ENCODE data around the gene COQ10A.
A peak's percentile ranks its signal among the peaks of the same experiment; 100 is the strongest.

COQ10A gene

DNA sequence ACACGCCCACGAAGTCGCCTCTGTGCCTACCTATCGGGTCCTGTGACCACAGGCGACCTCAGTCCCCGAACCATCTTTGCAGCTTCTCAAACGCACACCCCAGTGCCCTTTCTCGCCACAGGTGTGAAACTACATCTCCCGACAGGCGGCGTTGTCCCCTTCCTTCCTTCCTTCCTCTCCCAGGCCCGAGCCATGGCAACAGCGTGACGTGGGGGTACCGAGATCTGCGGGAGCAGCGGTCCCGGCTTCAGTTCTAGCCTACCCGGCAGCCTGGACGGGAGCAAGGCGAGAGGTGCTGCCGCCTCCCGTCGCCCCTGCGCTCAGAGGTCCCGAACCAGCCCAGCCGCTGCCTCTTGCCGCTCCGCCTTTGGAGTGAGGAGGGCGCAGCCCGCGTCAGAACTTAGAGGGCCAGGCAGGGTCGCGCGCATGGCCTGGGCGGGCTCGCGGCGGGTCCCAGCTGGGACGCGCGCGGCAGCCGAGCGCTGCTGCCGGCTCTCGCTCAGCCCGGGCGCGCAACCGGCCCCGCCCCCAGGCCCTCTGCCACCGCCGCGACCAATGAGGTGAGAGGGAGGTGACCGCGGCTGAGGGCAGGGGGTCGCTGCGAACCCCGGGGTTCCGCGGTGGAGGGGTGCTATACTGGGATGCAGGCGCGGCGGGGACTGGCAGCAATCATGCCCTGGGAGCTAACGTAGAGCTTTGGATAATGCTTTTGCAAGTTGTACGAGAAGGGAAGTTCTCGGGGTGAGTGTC lies at the start of gene COQ10A:
Gene COQ10A, plus strand, starts transcription at position 250 of the 750 bp plus-strand sequence. Its CDS starts 177 bp downstream, at position 427.
- peak; percentile 82 for DNase-seq

GRCh38 chr12:56219840-56220239 lies 46.9 kb upstream of the COQ10A start:
- DNase-seq: no peak

- DNase-seq: no peak
Measured at GRCh38 chr12:56220611-56221231, 46.0 kb upstream of the COQ10A start.

GRCh38 chr12:56221232-56221756 lies 45.4 kb upstream of the COQ10A start:
- DNase-seq: no peak

DNA sequence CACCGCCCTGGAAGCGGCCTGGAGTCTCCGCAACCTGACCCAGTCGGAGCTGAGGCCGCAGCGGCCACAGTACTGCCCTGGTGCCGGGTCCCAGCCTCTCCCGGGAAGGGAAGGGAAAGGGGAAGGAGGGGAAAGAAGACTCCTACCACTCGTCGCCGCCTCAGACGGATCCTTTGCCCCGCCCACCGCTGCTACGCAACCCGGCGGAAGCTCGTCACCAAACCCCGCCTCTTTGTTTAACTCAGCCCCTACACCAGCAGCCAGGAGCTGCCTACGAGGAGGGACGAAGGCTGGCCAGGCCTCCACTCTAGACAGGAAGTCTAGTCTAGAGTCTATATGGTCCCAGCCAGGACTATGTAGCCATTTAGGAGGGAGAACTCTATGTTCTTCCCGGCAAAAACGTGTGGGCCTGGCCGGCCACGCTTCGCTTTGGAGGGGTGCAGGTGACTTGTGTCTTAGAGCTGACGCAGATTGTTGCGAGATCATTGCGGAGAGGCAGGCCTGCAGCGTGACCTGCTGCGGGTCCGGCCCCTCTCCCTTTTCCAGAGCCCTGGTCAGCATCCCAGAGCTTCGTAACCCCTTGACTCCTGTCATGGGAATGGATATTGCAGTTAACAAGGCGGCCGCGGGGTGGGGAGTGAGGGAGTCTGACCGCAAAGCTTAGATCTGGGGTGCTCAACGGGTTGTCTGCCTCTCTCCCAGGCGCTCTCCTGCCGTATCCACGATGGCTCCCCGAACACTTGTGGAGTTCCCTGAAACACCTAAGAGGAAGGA lies 44.8 kb upstream of the COQ10A start, which contains the start of gene RNF41:
Gene RNF41, minus strand, starts transcription at position 166 of the 774 bp plus-strand sequence. CDS start 7,875 bp downstream, outside the sequence.
- DNase-seq: peak; percentile 91

GRCh38 chr12:56222531-56222895 lies 44.2 kb upstream of the COQ10A start:
- no peak for DNase-seq

DNA sequence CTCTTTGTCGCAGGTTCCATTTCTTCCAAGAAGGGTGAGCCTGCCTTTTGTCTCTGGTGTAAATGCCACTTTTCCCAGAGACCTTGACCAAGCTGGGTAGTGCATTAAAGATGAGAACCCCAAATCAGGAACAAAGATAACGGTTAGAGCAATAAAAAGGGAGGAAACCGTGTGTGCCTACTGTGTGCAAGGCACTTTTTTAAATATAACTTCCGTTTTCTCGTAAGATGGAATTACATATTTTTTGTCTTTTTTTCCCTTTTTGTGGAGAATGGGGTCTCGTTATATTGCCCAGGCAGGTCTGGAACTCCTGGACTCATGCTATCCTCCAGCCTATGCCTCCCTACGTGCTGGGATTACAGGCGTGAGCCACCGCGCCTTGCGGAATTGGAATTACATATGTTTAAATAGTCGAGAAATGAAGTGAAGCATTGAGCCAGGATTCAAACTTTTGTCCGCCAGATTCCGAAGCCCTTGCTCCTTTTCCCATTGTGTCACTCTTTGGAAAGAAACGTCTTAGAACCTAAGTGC lies 43.1 kb upstream of the COQ10A start:
- DNase-seq: no peak

- DNase-seq: peak; percentile 91
Measured at GRCh38 chr12:56224102-56224701, 42.5 kb upstream of the COQ10A start, which contains the start of gene NABP2. Gene NABP2, plus strand, starts transcription at chr12:56224342. Its CDS starts 515 bp downstream, at chr12:56224857.

- no peak for DNase-seq
Measured at GRCh38 chr12:56224954-56225353, 41.8 kb upstream of the COQ10A start.

DNA sequence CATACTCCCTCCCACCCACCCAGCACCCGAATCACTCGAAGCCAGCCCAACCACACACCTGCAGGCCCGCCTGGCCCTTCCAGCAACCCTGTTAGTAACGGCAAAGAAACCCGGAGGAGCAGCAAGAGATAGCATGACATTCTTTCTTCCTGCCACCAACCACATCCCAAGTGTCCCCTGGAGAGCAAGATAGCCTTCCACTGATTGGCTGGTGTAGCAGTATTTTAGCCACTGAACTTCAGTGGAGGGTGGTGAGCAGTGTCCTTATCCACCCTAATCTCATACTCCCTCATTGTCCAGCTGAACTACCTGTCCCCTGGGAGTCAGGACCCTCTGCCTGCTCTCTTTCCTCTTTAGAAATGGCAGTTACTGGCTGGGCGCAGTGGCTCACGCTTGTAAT lies 37.7 kb upstream of the COQ10A start:
- no peak for DNase-seq

DNA sequence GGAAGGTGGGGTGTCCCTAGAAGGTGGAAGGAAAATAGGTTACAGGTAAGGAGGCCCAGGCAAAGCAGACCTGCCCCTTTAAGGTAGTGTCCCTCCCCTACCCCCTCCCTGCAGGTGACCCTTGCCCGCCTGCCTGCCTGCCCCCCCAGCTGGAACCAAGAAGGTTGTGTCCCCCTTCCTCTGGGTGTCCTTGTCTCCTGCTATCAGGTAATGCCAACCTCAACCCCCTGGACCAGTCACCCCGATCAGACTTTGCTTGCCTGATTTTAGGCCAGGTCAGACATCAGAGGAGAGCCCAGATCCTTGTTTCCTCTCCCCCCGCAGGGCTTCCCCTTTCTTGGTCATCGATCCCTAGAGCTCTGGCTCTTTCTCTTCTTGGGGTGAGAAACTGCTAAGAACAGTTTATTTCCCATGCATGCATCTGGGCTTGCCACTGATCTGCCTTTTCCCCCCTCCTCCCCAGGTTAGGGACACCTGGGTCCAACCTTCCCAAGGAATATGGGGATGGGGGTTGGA lies 36.8 kb upstream of the COQ10A start, which contains the start of gene SLC39A5:
Gene SLC39A5, plus strand, starts transcription at position 136 of the 516 bp plus-strand sequence. CDS start 1,224 bp downstream, outside the sequence.
- no peak for DNase-seq

DNA sequence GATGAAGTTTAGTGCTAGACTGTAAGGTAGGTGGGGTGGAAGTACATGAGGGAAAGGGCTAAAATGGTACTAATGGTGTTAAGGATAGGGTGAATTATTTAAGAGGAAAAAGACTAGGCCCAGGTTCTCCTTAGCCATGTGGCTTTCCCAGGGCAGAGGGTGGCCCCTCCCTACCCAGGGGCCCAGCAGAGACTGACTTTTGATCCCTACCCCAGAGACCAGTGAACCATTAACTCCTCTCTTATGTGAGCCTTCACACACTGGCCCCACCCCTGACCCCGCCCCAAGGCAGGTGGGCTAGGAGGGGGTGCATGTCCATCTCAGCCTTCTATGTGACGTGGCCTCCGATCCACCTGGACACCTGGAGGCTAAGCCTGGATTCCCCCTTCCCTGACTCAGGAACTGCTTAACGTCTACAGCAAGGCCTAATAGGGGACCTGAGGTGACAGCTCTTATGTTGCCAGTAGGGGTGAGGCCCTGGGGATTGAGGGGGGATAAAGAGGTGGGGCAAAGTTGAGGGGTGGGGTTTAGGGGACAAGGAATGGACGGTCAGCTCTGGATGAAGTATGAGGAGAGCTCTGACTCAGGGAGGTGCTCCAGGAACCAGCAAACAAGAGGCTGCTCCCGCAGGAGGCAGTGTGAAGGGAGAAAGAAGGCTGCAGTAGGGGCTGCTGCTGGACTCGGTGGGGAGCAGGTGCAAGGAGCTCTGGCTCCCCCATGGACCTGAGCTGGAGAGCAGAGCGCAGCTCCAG lies 36.1 kb upstream of the COQ10A start:
- DNase-seq: no peak

- DNase-seq: no peak
Measured at GRCh38 chr12:56231184-56231582, 35.6 kb upstream of the COQ10A start.

GRCh38 chr12:56234746-56235436 lies 31.9 kb upstream of the COQ10A start:
- DNase-seq: no peak

GRCh38 chr12:56236091-56236490 lies 30.7 kb upstream of the COQ10A start:
- no peak for DNase-seq

- no peak for DNase-seq
Measured at GRCh38 chr12:56236985-56237384, 29.8 kb upstream of the COQ10A start.

GRCh38 chr12:56237552-56237951 lies 29.2 kb upstream of the COQ10A start:
- no peak for DNase-seq

GRCh38 chr12:56241424-56242303 lies 25.1 kb upstream of the COQ10A start:
- DNase-seq: no peak

DNA sequence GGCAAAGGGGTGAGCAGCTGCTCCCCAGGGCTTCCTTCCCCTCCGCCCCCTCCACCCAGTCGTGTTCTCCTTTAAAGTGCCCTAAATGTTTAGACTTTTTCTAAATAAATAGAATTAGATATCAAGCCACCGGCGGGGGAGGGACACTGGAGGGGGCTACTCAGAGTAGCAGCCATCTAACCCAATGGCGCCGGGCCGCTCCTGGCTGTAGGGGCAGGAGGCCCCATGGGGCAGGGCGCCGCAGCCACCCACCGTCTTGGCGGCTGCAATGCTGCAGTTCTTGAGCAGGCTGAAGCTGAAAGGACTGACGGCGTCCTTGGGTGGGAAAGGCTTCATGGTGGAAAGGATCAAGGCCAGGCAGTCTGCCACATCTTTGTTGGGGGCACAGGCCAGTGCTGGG lies 23.8 kb upstream of the COQ10A start:
- no peak for DNase-seq

DNA sequence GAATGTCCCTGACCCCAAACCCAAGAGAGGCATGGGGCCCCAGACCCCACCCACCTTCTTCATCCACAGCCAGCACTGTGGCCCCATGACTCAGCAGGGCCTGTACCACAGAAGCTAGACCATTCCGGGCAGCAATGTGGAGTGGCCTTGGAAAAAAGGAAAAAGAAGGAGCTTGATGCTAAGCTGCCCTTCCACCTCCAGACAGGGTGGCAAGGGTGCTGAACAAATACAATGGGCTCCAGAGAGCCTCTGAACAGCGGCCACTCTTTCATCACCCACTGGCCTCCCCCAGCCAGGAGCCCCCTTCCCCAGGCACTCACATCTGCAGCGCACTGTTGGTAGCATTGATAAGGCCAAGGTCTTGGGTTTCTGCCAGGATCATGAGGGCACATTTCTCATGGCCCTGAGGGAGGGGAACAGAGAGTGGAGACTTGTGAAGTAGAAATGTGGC lies 23.0 kb upstream of the COQ10A start:
- no peak for DNase-seq

Data from activated CD4-positive, CD25-positive, alpha-beta regulatory T cell treated with anti-CD3 and anti-CD28 coated beads, Interleukin-2, amount 50 U/mL, for 72 hours (primary cell).